Measurements from ENCODE around the gene ITGAL.

The ITGAL gene

GRCh38 chr16:30548416-30549253, 76.1 kb downstream of the ITGAL start:
- no peak for DNase-seq

GRCh38 chr16:30551781-30552180, 79.2 kb downstream of the ITGAL start:
- DNase-seq: peak; percentile 48

- DNase-seq: no peak
These were observed 80.4 kb downstream of the ITGAL start for GRCh38 chr16:30552956-30553355.

GRCh38 chr16:30553393-30553899, 80.9 kb downstream of the ITGAL start:
- DNase-seq: no peak

GRCh38 chr16:30554557-30555314, 82.2 kb downstream of the ITGAL start:
- no peak for DNase-seq

- DNase-seq: no peak
These were observed 83.0 kb downstream of the ITGAL start for GRCh38 chr16:30555315-30556124.

- no peak for DNase-seq
These were observed 83.6 kb downstream of the ITGAL start for GRCh38 chr16:30556125-30556473.

- DNase-seq: no peak
These were observed 85.1 kb downstream of the ITGAL start for GRCh38 chr16:30557707-30557956.

- peak; percentile 95 for DNase-seq
These were observed 85.6 kb downstream of the ITGAL start, which contains the start of gene ZNF764 for GRCh38 chr16:30557957-30558788. ZNF764 (minus strand) TSS chr16:30558374; CDS start chr16:30558182, 192 bp downstream.

- DNase-seq: no peak
These were observed 86.3 kb downstream of the ITGAL start for GRCh38 chr16:30558789-30559377.

GRCh38 chr16:30559690-30560089, 87.1 kb downstream of the ITGAL start:
- DNase-seq: no peak

- no peak for DNase-seq
These were observed 88.7 kb downstream of the ITGAL start for GRCh38 chr16:30561089-30561816.

- no peak for DNase-seq
These were observed 89.5 kb downstream of the ITGAL start for GRCh38 chr16:30562021-30562420.

- DNase-seq: no peak
These were observed 93.0 kb downstream of the ITGAL start for GRCh38 chr16:30565526-30565925.

- DNase-seq: no peak
These were observed 93.4 kb downstream of the ITGAL start for GRCh38 chr16:30565984-30566383.

- DNase-seq: no peak
These were observed 94.0 kb downstream of the ITGAL start for GRCh38 chr16:30566531-30566930.

GRCh38 chr16:30567160-30567990, 94.8 kb downstream of the ITGAL start:
- DNase-seq: peak; percentile 52

- peak; percentile 35 for DNase-seq
These were observed 95.6 kb downstream of the ITGAL start for GRCh38 chr16:30567991-30568638.

- DNase-seq: no peak
These were observed 96.7 kb downstream of the ITGAL start for GRCh38 chr16:30569281-30569680.

Data from activated CD8-positive, alpha-beta memory T cell treated with anti-CD3 and anti-CD28 coated beads, Interleukin-2, amount 50 U/mL, for 4 hours (primary cell).